H9 (cell line): Measurements from ENCODE around the gene PPP1R16B. TPM values are rescaled to one million over a fixed set of nuclear protein-coding genes. Genes with fewer than 3 reads are reported as not detected.

Source experiments
- DNase-seq: peaks from one replicate; pipeline ENCODE4 v3.0.0-alpha.2; 2017
- H2AFZ ChIP-seq: one replicate; pipeline ENCODE4 v1.6.1; 2013; ENCODE audit warnings: mild to moderate bottlenecking, low read length, control low read depth, moderate library complexity
- H2AK5ac ChIP-seq: 2 replicates; pipeline ENCODE4 v1.6.1; 2013; ENCODE audit warnings: low read length, control low read depth, mixed read lengths; ENCODE audit not compliant: insufficient read length
- H2BK120ac ChIP-seq: one replicate; pipeline ENCODE4 v1.6.1; 2013; ENCODE audit warnings: low read depth, mild to moderate bottlenecking, low read length, control low read depth, inconsistent platforms; ENCODE audit not compliant: poor library complexity, severe bottlenecking
- H2BK12ac ChIP-seq: 2 replicates; pipeline ENCODE4 v1.6.1; 2013; ENCODE audit warnings: low read length, control low read depth, mixed read lengths, low read depth; ENCODE audit not compliant: insufficient read length
- H2BK15ac ChIP-seq: 2 replicates; pipeline ENCODE4 v1.6.1; 2013; ENCODE audit warnings: low read depth, low read length, control low read depth
- H2BK20ac ChIP-seq: one replicate; pipeline ENCODE4 v1.6.1; 2013; ENCODE audit warnings: low read depth, mild to moderate bottlenecking, low read length, control low read depth, inconsistent platforms; ENCODE audit not compliant: poor library complexity, severe bottlenecking
- H2BK5ac ChIP-seq: 2 replicates; pipeline ENCODE4 v1.6.1; 2013; ENCODE audit warnings: low read length, control low read depth, mixed read lengths; ENCODE audit not compliant: insufficient read length
- H3K14ac ChIP-seq: 2 replicates; pipeline ENCODE4 v1.6.1; 2013; ENCODE audit warnings: low read length, control low read depth; ENCODE audit not compliant: insufficient read depth
- H3K18ac ChIP-seq: 2 replicates; pipeline ENCODE4 v1.6.1; 2013; ENCODE audit warnings: low read depth, mild to moderate bottlenecking, mixed read lengths, low read length, control low read depth; ENCODE audit not compliant: insufficient read length
- H3K23ac ChIP-seq: 2 replicates; pipeline ENCODE4 v1.6.1; 2013; ENCODE audit warnings: low read length, control low read depth, mixed read lengths, low read depth; ENCODE audit not compliant: insufficient read length
- H3K23me2 ChIP-seq: 2 replicates; pipeline ENCODE4 v1.6.1; 2013; ENCODE audit warnings: low read depth, mild to moderate bottlenecking, mixed read lengths, low read length, control low read depth; ENCODE audit not compliant: insufficient read length, poor library complexity, severe bottlenecking
- H3K27ac ChIP-seq: 2 replicates; pipeline ENCODE4 v1.5.1; 2013; ENCODE audit warnings: low read length, control low read depth, mixed read lengths, low read depth; ENCODE audit not compliant: insufficient read length
- H3K27me3 ChIP-seq: 2 replicates; pipeline ENCODE4 v1.6.1; 2013; ENCODE audit warnings: low read length, control low read depth, inconsistent platforms; ENCODE audit not compliant: insufficient read depth
- H3K4ac ChIP-seq: 2 replicates; pipeline ENCODE4 v1.6.1; 2013; ENCODE audit warnings: low read depth, mild to moderate bottlenecking, control low read depth, inconsistent platforms, low read length, moderate library complexity
- H3K4me1 ChIP-seq: 2 replicates; pipeline ENCODE4 v1.6.1; 2013; ENCODE audit warnings: low read length, control low read depth, inconsistent platforms; ENCODE audit not compliant: insufficient read depth
- H3K4me2 ChIP-seq: 2 replicates; pipeline ENCODE4 v1.6.1; 2013; ENCODE audit warnings: low read length, control low read depth, mixed read lengths; ENCODE audit not compliant: insufficient read length, insufficient read depth
- H3K56ac ChIP-seq: 2 replicates; pipeline ENCODE4 v1.6.1; 2013; ENCODE audit warnings: low read depth, mild to moderate bottlenecking, mixed read lengths, low read length, control low read depth; ENCODE audit not compliant: insufficient read length
- H3K79me1 ChIP-seq: 2 replicates; pipeline ENCODE4 v1.6.1; 2013; ENCODE audit warnings: low read depth, mild to moderate bottlenecking, moderate library complexity, low read length, control low read depth, inconsistent platforms; ENCODE audit not compliant: insufficient read depth, poor library complexity, severe bottlenecking
- H3K79me2 ChIP-seq: 2 replicates; pipeline ENCODE4 v1.6.1; 2013; ENCODE audit warnings: low read length, control low read depth, inconsistent platforms; ENCODE audit not compliant: insufficient read depth
- H3K9ac ChIP-seq: 2 replicates; pipeline ENCODE4 v1.6.1; 2013; ENCODE audit warnings: low read length, control low read depth, mixed read lengths; ENCODE audit not compliant: insufficient read length; ENCODE audit errors: extremely low read depth
- H3K9me3 ChIP-seq: one replicate; pipeline ENCODE4 v1.6.1; 2013; ENCODE audit warnings: low read depth, low read length, inconsistent platforms; ENCODE audit not compliant: control insufficient read depth
- H3T11ph ChIP-seq: one replicate; pipeline ENCODE4 v1.6.1; 2013; ENCODE audit warnings: mild to moderate bottlenecking, low read length, control low read depth, inconsistent platforms
- H4K20me1 ChIP-seq: one replicate; pipeline ENCODE4 v1.6.1; 2013; ENCODE audit not compliant: control insufficient read depth, insufficient read length, insufficient read depth
- H4K5ac ChIP-seq: 2 replicates; pipeline ENCODE4 v1.6.1; 2013; ENCODE audit warnings: low read depth, mild to moderate bottlenecking, mixed read lengths, low read length, control low read depth; ENCODE audit not compliant: insufficient read length
- H4K8ac ChIP-seq: replicated peaks from 2 replicates; pipeline ENCODE4 v1.6.1; 2013; ENCODE audit warnings: low read length, control low read depth, mixed read lengths, low read depth; ENCODE audit not compliant: insufficient read length
- H4K91ac ChIP-seq: 2 replicates; pipeline ENCODE4 v1.6.1; 2013; ENCODE audit warnings: low read depth, mild to moderate bottlenecking, moderate library complexity, mixed read lengths, low read length, control low read depth; ENCODE audit not compliant: insufficient read length
- H3K27ac Mint-ChIP-seq, 3 experiments: 2 replicates in 2 of 3; 3 replicates in 1 of 3; pipeline ENCODE4 v1.8.0; 2020 to 2021; ENCODE audit warnings: mixed read lengths in 3 of 3, mild to moderate bottlenecking in 1 of 3, moderate library complexity in 1 of 3
- H3K27me3 Mint-ChIP-seq: 2 replicates; pipeline ENCODE4 v1.8.0; 2021; ENCODE audit warnings: low read depth, mild to moderate bottlenecking, moderate library complexity, mixed read lengths
- H3K36me3 Mint-ChIP-seq, 3 experiments: 2 replicates in 2 of 3; 3 replicates in 1 of 3; pipeline ENCODE4 v1.8.0; 2020 to 2021; ENCODE audit warnings: low read depth in 3 of 3, mixed read lengths in 3 of 3; ENCODE audit not compliant: insufficient read depth in 1 of 3
- H3K4me1 Mint-ChIP-seq, 2 experiments: 2 replicates each; pipeline ENCODE4 v1.8.0; 2020; ENCODE audit warnings: mixed read lengths in 2 of 2
- H3K4me3 Mint-ChIP-seq, 2 experiments: 2 replicates in 1 of 2; 3 replicates in 1 of 2; pipeline ENCODE4 v1.8.0; 2020 to 2021; ENCODE audit warnings: mild to moderate bottlenecking in 2 of 2, mixed read lengths in 2 of 2, moderate library complexity in 1 of 2
- H3K9me3 Mint-ChIP-seq, 2 experiments: 2 replicates in 1 of 2; 3 replicates in 1 of 2; pipeline ENCODE4 v1.8.0; 2020; ENCODE audit warnings: mild to moderate bottlenecking in 2 of 2, mixed read lengths in 2 of 2, moderate library complexity in 1 of 2
- CTCF ChIP-seq: fragments of 200-600 bp; sonication (generic); conservative IDR thresholded peaks from 3 replicates; pipeline ENCODE4 v1.8.0; 2021; ENCODE audit warnings: antibody characterized with exemption, mild to moderate bottlenecking
- WGBS: extraction: QIAGEN DNeasy Blood & Tissue Kit; methylation state at CpG from one replicate; pipeline ENCODE4 v1.1.7; 2013; ENCODE audit warnings: missing lambda C conversion rate, low lambda C conversion rate, mixed read lengths; ENCODE audit not compliant: insufficient read length; ENCODE audit errors: extremely low coverage; 5-methylcytosine and 5-hydroxymethylcytosine counted together
- total RNA-seq: library from RNA; stranded (reverse); gene quantifications from 2 replicates; pipeline ENCODE4 v1.2.1, GENCODE V29; 2021

The PPP1R16B gene
- total RNA-seq, 1 experiment from 2014 or later = 8.2 TPM

- Mint-ChIP-seq H3K27me3 (no peaks in the 10 kb centered on the region), H3K36me3 (peaks cover 0 to 6% (median 0%) of the 10 kb centered on the region in 3 experiments; a peak in 1 of 7 replicates), H3K4me1 (peaks cover 8 to 10% of the 10 kb centered on the region in 2 experiments), H3K27ac (peak overlapping the region in 1 of 3 experiments; percentile 13; a peak in 1 of 7 replicates), H3K9me3 (no peaks in the 10 kb centered on the region), H3K4me3 (no peak overlapping the region)
- no CpG with 5 or more reads among the region's 5 CpGs for WGBS
- Histone ChIP-seq H2BK20ac (no peak overlapping the region), H3K79me1 (no peaks in the 10 kb centered on the region), H3K4ac (no peak overlapping the region), H4K8ac (no peak overlapping the region), H4K5ac (no peak overlapping the region), H2BK15ac (no peak overlapping the region), H2AFZ (no peak overlapping the region), H3K14ac (no peak overlapping the region; the same call in 1 of the 2 replicates), H3T11ph (no peak overlapping the region), H4K20me1 (no peaks in the 10 kb centered on the region), H3K9me3 (no peaks in the 10 kb centered on the region), H3K23ac (no peak overlapping the region), H2AK5ac (peak overlapping the region; percentile 80), H3K4me2 (no peak overlapping the region), H3K18ac (no peak overlapping the region), H3K9ac (no peak overlapping the region), H3K79me2 (no peaks in the 10 kb centered on the region), H4K91ac (no peak overlapping the region), H3K27me3 (no peaks in the 10 kb centered on the region), H2BK12ac (no peak overlapping the region), H2BK5ac (no peak overlapping the region), H3K56ac (no peak overlapping the region), H3K23me2 (no peaks in the 10 kb centered on the region), H3K4me1 (no peaks in the 10 kb centered on the region), H2BK120ac (no peak overlapping the region), H3K27ac (no peak overlapping the region)
- DNase-seq = no peak
- no peak for TF ChIP-seq CTCF
Observed at GRCh38 chr20:38833154-38833856, 27.8 kb downstream of the PPP1R16B start.
